GM12878 (cell line): Measurements from ENCODE around the gene MRPL23. TPM values are rescaled to one million over a fixed set of nuclear protein-coding genes. Genes with fewer than 3 reads are reported as not detected.

Source experiments
- ATAC-seq: fragments of 200-7000 bp; cut with Tn5 transposase; 3 replicates; pipeline ENCODE4 v1.9.1; 2020; ENCODE audit warnings: mild to moderate bottlenecking, moderate library complexity
- BruUV-seq: library from RNA; stranded (reverse); fragments of 400-500 nt; replicated peaks from 2 replicates; lab custom pipeline; 2021; lab: Mats Ljungman, UMichigan
- CTCF ChIA-PET: fragments of 300-600 bp; sonication (Branson Sonifier 250); formaldehyde crosslinking; extraction: SDS; loops from one replicate; lab custom pipeline; 2021; ENCODE audit warnings: inconsistent platforms; lab: Yijun Ruan, JAX
- POLR2A ChIA-PET: fragments of 350-600 bp; formaldehyde crosslinking; extraction: SDS; loops from one replicate; lab custom pipeline; 2021; ENCODE audit warnings: inconsistent platforms; lab: Charles Lee
- RAD21 ChIA-PET: fragments of 300-600 bp; sonication (Branson Sonifier 250); formaldehyde crosslinking; loops from one replicate; lab custom pipeline; 2023; ENCODE audit warnings: antibody characterized with exemption; ENCODE audit not compliant: unreplicated experiment; lab: Charles Lee
- SMC1A ChIA-PET: fragments of 300-600 bp; sonication (Branson Sonifier 250); formaldehyde crosslinking; loops from one replicate; lab custom pipeline; 2023; ENCODE audit not compliant: unreplicated experiment, uncharacterized antibody; lab: Charles Lee
- DNase-seq: peaks from one replicate; pipeline ENCODE4 v3.0.0-alpha.2; 2011; ENCODE audit warnings: low read depth, low spot score
- FAIRE-seq: peaks from 3 replicates; lab custom pipeline; 2011; peaks lifted over from hg19 to GRCh38; lab: Jason Lieb, UNC
- H2AFZ ChIP-seq: 2 replicates; pipeline ENCODE4 v1.6.0; 2011; ENCODE audit warnings: low read depth, low read length, control low read depth; ENCODE audit not compliant: control insufficient read depth
- H3K27ac ChIP-seq: 2 replicates; pipeline ENCODE4 v1.5.1; 2011; ENCODE audit warnings: control low read depth; ENCODE audit not compliant: control insufficient read depth, insufficient read depth
- H3K27me3 ChIP-seq, 2 experiments: replicated peaks in 1 of 2; 2 replicates each; pipeline versions ENCODE4 v1.6.0 to v1.6.1; 2011; ENCODE audit warnings: low read length in 1 of 2; ENCODE audit not compliant: control insufficient read depth in 2 of 2, insufficient read depth in 2 of 2
- H3K36me3 ChIP-seq, 2 experiments: 2 replicates each; pipeline ENCODE4 v1.5.1; 2011; ENCODE audit warnings: low read length in 1 of 2; ENCODE audit not compliant: control insufficient read depth in 2 of 2, insufficient read depth in 2 of 2
- H3K4me1 ChIP-seq: 2 replicates; pipeline ENCODE4 v1.6.1; 2011; ENCODE audit warnings: mild to moderate bottlenecking, low read length, moderate library complexity, mixed read lengths; ENCODE audit not compliant: control insufficient read depth, insufficient read depth
- H3K4me2 ChIP-seq: 2 replicates; pipeline ENCODE4 v1.6.0; 2011; ENCODE audit warnings: control low read depth; ENCODE audit not compliant: control insufficient read depth, insufficient read depth
- H3K4me3 ChIP-seq: fragments of 200-600 bp; sonication (generic); 2 replicates; pipeline ENCODE4 v1.5.1; 2016
- H3K79me2 ChIP-seq: 2 replicates; pipeline ENCODE4 v1.6.0; 2011; ENCODE audit warnings: low read length; ENCODE audit not compliant: control insufficient read depth, insufficient read depth
- H3K9ac ChIP-seq: 2 replicates; pipeline ENCODE4 v1.8.0; 2011; ENCODE audit warnings: low read length, control low read depth, mixed read lengths; ENCODE audit not compliant: control insufficient read depth, insufficient read depth
- H3K9me3 ChIP-seq: replicated peaks from 3 replicates; pipeline ENCODE4 v1.5.1; 2011; ENCODE audit warnings: mild to moderate bottlenecking, low read length; ENCODE audit not compliant: control insufficient read depth, insufficient read depth
- H4K20me1 ChIP-seq: 2 replicates; pipeline ENCODE4 v1.6.0; 2011; ENCODE audit not compliant: control insufficient read depth, insufficient read depth
- E4F1 ChIP-seq: fragments of 450-650 bp; IDR thresholded peaks from 2 replicates; pipeline ENCODE4 v1.6.1; 2018; ENCODE audit warnings: borderline replicate concordance, mild to moderate bottlenecking; ENCODE audit not compliant: partially characterized antibody
- EGR1 ChIP-seq, 2 experiments: IDR thresholded peaks; 1 replicate in 1 of 2; 2 replicates in 1 of 2; pipeline ENCODE4 v1.6.1; 2011 to 2012; ENCODE audit warnings: low read depth in 2 of 2, low read length in 2 of 2, borderline replicate concordance in 1 of 2, mild to moderate bottlenecking in 1 of 2, moderate library complexity in 1 of 2
- GATAD2B ChIP-seq: fragments of 450-650 bp; conservative IDR thresholded peaks from 2 replicates; pipeline ENCODE4 v1.6.1; 2017; ENCODE audit warnings: low read depth, mild to moderate bottlenecking, moderate library complexity
- MYC ChIP-seq: IDR thresholded peaks from 2 replicates; pipeline ENCODE4 v1.6.1; 2011; ENCODE audit warnings: mild to moderate bottlenecking, low read length, moderate library complexity, inconsistent platforms; ENCODE audit not compliant: insufficient read depth, insufficient replicate concordance, insufficient read length, severe bottlenecking
- PML ChIP-seq: IDR thresholded peaks from 2 replicates; pipeline ENCODE4 v1.6.1; 2012; ENCODE audit warnings: low read length, inconsistent platforms
- SMAD1 ChIP-seq: fragments of 450-650 bp; IDR thresholded peaks from 2 replicates; pipeline ENCODE4 v1.6.1; 2018; ENCODE audit warnings: mild to moderate bottlenecking, low read depth; ENCODE audit not compliant: partially characterized antibody
- TARDBP ChIP-seq: IDR thresholded peaks from 2 replicates; pipeline ENCODE4 v1.6.1; 2016; ENCODE audit warnings: borderline replicate concordance
- ZNF207 ChIP-seq: fragments of 450-650 bp; IDR thresholded peaks from 2 replicates; pipeline ENCODE4 v1.6.1; 2014; ENCODE audit warnings: antibody characterized with exemption, mild to moderate bottlenecking, borderline replicate concordance
- WGBS: methylation state at CpG from one replicate; pipeline ENCODE4 v1.1.6; 2016; ENCODE audit warnings: low lambda C conversion rate; ENCODE audit not compliant: insufficient replicate concordance, insufficient coverage; ENCODE audit errors: missing lambda C conversion rate; 5-methylcytosine and 5-hydroxymethylcytosine counted together
- in situ Hi-C: fragments of 300-500 bp; cut with MboI; formaldehyde crosslinking; loops from 9 replicates; pipeline ENCODE4 v1.14.3; 2018; ENCODE audit warnings: mixed read lengths
- intact Hi-C: fragments of 100-400 bp; cut with micrococcal nuclease; formaldehyde crosslinking; loops from one replicate; pipeline ENCODE4 v1.14.2; 2022; ENCODE audit not compliant: unreplicated experiment
- polyA plus RNA-seq, 11 experiments: library from polyadenylated mRNA; depleted of rRNA in 4 of 11; unstranded in 6 of 11; stranded (reverse) in 5 of 11; fragments of >200 nt; fragmentation: Nextera tagmentation in 4 of 11; fragmentation: Illumina TruSeq in 1 of 11; extraction: Ambion mirVana in 4 of 11; extraction: Trizol in 1 of 11; gene quantifications; 1 replicate in 1 of 11; 2 replicates in 10 of 11; pipeline versions ENCODE4 v1.2.1 to v1.2.3, GENCODE V29; 2011 to 2016; ENCODE audit warnings: inconsistent platforms in 2 of 11, missing spikeins in 2 of 11, low read depth in 1 of 11
- total RNA-seq, 4 experiments: library from RNA; depleted of rRNA in 3 of 4; stranded (reverse); fragments of >200 nt in 3 of 4; fragmentation: Illumina TruSeq in 1 of 4; extraction: Trizol in 1 of 4; gene quantifications; 2 replicates each; pipeline versions ENCODE4 v1.2.1 to v1.2.3, GENCODE V29; 2013 to 2021
- TF ChIP-seq, protein P1 (sequence below): fragments of 450-650 bp; IDR thresholded peaks from 2 replicates; pipeline ENCODE4 v1.6.1; 2017; ENCODE audit warnings: low read depth, mild to moderate bottlenecking, moderate library complexity
- TF ChIP-seq, protein P2 (sequence below): IDR thresholded peaks from 2 replicates; pipeline ENCODE4 v1.6.1; 2011; ENCODE audit warnings: borderline replicate concordance, low read depth, mild to moderate bottlenecking, moderate library complexity, low read length; ENCODE audit not compliant: insufficient read depth, poor library complexity, severe bottlenecking
- TF ChIP-seq, protein P3 (sequence below): fragments of 450-650 bp; IDR thresholded peaks from 2 replicates; pipeline ENCODE4 v1.6.1; 2017; ENCODE audit warnings: mild to moderate bottlenecking, low read depth, inconsistent platforms; ENCODE audit not compliant: poor library complexity, severe bottlenecking

Gene MRPL23
- total and polyA plus RNA-seq, 10 of the 15 experiments (the other 5 are each of a cell fraction or from before 2014, with no cell fraction given) = 1.6 to 207 (median 126) TPM

GRCh38 chr11:1939006-1939625 is 8.0 kb upstream of the MRPL23 start:
- intact Hi-C loops (no loop called here), in situ Hi-C loops (no loop called here)
- Histone ChIP-seq H3K79me2 (no peaks in the 10 kb centered on the region), H3K27ac (no peak overlapping the region), H2AFZ (no peak overlapping the region), H3K4me1 (no peaks in the 10 kb centered on the region), H3K9me3 (no peaks in the 10 kb centered on the region), H3K9ac (no peak overlapping the region), H4K20me1 (no peaks in the 10 kb centered on the region), H3K4me2 (no peak overlapping the region), H3K36me3 (no peaks in the 10 kb centered on the region), H3K4me3 (no peak overlapping the region), H3K27me3 (no peaks in the 10 kb centered on the region)
- 24% methylated on average over 15 of the region's 23 CpGs for WGBS
- ChIA-PET POLR2A (no interaction called here), SMC1A (no interaction called here), CTCF (no interaction called here), RAD21 (no interaction called here)
- ATAC-seq = no peak
- no TSS peak for BruUV-seq
- no peak for DNase-seq
- TF ChIP-seq, protein P1, sequence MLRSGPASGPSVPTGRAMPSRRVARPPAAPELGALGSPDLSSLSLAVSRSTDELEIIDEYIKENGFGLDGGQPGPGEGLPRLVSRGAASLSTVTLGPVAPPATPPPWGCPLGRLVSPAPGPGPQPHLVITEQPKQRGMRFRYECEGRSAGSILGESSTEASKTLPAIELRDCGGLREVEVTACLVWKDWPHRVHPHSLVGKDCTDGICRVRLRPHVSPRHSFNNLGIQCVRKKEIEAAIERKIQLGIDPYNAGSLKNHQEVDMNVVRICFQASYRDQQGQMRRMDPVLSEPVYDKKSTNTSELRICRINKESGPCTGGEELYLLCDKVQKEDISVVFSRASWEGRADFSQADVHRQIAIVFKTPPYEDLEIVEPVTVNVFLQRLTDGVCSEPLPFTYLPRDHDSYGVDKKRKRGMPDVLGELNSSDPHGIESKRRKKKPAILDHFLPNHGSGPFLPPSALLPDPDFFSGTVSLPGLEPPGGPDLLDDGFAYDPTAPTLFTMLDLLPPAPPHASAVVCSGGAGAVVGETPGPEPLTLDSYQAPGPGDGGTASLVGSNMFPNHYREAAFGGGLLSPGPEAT = no peak
- TF ChIP-seq SMAD1 (no peak), TARDBP (no peak), GATAD2B (no peak), PML (no peak), MYC (no peak), E4F1 (no peak), ZNF207 (no peak), EGR1 (IDR thresholded peaks at IDR 0.05; ENCODE audit: borderline replicate concordance in 1 of 2, low read depth in 2 of 2, low read length in 2 of 2) (no peak)
- TF ChIP-seq, protein P2, sequence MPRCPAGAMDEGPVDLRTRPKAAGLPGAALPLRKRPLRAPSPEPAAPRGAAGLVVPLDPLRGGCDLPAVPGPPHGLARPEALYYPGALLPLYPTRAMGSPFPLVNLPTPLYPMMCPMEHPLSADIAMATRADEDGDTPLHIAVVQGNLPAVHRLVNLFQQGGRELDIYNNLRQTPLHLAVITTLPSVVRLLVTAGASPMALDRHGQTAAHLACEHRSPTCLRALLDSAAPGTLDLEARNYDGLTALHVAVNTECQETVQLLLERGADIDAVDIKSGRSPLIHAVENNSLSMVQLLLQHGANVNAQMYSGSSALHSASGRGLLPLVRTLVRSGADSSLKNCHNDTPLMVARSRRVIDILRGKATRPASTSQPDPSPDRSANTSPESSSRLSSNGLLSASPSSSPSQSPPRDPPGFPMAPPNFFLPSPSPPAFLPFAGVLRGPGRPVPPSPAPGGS = no peak
- TF ChIP-seq, protein P3, sequence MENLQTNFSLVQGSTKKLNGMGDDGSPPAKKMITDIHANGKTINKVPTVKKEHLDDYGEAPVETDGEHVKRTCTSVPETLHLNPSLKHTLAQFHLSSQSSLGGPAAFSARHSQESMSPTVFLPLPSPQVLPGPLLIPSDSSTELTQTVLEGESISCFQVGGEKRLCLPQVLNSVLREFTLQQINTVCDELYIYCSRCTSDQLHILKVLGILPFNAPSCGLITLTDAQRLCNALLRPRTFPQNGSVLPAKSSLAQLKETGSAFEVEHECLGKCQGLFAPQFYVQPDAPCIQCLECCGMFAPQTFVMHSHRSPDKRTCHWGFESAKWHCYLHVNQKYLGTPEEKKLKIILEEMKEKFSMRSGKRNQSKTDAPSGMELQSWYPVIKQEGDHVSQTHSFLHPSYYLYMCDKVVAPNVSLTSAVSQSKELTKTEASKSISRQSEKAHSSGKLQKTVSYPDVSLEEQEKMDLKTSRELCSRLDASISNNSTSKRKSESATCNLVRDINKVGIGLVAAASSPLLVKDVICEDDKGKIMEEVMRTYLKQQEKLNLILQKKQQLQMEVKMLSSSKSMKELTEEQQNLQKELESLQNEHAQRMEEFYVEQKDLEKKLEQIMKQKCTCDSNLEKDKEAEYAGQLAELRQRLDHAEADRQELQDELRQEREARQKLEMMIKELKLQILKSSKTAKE = no peak
- no peak for FAIRE-seq
